COLO668 (cell line): ENCODE data around the gene DNAJA3.

Experiments used
- DNase-seq: peaks from one replicate; lab custom pipeline; 2025; ENCODE audit not compliant: unreplicated experiment; lab: John Stamatoyannopoulos, UW

DNAJA3 gene

GRCh38 chr16:4472880-4473279 lies 47.2 kb downstream of the DNAJA3 start:
- no peak for DNase-seq

DNA sequence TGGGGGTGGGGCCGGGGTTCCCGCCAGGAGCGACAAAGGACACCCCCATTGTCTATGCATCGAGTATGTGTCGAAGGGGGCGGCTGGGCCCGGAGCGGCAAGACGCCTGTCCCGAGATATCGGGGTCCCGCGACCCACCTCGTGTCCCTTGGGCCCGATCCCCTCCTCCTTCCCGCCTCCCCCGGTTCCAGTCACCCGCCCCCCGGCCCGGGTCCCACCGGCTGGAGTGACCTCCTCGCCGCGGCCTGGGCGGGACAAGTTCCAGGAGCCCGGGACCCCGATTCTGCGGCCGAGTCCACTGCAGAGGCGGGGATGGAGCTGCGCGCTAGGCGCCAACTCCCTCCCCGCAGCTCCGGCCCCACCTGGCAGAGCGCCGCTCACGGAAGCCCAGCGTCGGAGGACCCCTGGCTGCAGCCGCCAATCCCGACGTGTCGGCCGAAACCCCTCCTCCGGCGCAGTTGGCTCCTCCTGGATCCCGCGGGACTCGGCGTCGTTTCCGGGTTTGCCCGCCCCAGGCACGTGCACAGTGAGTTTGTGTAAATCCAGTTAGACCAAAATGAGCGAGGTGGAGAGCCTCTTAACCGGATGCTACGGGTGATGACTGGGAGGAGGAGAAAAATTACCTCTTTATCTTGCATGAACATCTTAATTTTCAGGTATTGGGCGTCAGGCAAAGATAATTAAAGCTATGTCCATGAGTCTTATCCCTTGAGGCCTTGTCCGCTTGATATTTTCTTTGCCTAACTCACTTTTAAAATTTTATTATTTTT lies 48.7 kb downstream of the DNAJA3 start, which contains the start of gene NMRAL1:
Gene NMRAL1, minus strand, starts transcription at position 434 of the 770 bp plus-strand sequence. CDS start 493 bp downstream, outside the sequence.
- peak; percentile 96 for DNase-seq

GRCh38 chr16:4475880-4476788 lies 50.5 kb downstream of the DNAJA3 start, which contains the start of gene HMOX2:
Gene HMOX2, plus strand, starts transcription at chr16:4476398. Its CDS starts 29,127 bp downstream, at chr16:4505525.
- DNase-seq, result peak; percentile 96

DNA sequence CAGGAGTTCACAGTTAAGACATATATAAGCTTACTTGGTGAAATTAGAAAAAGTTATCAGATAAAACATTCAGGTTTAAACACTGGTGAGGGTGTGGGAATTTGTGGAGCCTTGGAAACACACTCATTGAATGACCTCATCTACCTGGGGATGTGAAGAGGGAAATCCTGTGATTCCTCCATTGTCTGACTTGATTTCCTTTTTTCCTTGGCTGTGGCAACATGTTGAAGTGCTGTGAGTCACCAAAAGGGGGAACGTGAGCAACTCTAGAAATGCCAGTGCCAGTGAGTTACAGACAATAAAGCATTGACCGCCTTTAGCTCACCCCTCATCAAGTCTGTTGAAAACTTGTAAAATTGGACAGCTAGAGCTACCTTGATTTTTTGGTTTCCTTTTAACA lies 52.3 kb downstream of the DNAJA3 start:
- peak; percentile 7 for DNase-seq

DNA sequence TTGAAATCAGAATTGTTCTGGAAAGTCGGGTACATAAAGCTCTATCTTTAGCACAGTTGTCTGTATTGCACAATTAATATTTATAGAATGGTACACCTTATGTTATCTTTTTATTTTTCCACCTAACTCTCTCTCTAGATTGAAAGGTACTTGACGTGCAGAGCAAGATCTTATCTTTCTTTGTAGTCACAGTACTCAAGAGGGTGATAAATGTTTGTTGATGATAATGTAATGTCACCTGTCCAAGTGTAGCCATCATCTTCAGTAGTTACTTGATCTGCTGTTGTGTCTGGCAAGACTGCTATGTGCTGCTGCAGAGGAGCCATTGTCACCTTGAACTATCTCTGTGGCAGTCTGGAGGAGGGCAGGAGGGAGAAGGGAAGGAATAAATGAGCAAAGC lies 55.9 kb downstream of the DNAJA3 start:
- DNase-seq, result no peak

DNA sequence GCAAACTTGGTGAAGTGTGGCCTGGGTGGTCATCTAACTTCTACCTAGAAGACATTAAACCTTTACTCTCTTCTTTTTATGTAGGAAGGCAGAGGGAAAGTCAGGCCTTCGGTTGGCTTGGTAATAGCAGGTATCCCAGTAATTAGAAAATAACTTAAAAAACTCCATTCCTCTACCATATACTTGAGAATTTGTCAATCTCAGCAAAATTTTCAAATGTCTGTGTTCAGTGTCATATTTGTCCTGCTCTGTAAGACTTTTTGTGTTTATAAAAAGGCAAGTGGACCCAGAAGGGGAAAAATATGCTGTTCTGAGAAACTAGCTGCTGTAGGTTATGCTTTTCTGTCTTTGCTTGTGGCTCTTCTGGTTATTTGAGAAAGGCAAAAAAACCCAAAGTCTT lies 56.3 kb downstream of the DNAJA3 start:
- no peak for DNase-seq

- no peak for DNase-seq
These were observed 60.6 kb downstream of the DNAJA3 start for GRCh38 chr16:4486126-4486893.

- no peak for DNase-seq
These were observed 62.4 kb downstream of the DNAJA3 start for GRCh38 chr16:4487955-4488498.

DNA sequence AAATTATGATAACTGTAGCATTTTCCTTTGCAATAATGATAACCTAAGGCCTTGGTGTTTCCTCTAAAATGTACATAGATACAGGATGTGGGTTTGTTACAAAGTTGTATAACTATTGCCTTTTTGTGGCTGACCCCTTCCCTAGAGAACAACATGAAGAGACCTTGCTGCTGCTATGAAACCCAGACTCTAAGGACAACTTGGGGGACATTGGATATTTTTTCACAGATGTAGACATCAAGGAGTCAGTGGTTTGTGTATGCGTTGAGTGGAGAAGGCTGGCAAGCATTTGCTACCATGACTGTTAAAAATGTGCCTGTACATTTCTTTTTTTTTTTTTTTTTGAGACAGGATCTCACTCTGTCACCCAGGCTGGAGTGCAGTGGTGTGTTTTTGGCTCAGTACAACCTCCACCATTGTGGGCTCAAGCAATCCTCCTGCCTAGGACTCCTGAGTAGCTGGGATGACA lies 62.9 kb downstream of the DNAJA3 start:
- no peak for DNase-seq

DNA sequence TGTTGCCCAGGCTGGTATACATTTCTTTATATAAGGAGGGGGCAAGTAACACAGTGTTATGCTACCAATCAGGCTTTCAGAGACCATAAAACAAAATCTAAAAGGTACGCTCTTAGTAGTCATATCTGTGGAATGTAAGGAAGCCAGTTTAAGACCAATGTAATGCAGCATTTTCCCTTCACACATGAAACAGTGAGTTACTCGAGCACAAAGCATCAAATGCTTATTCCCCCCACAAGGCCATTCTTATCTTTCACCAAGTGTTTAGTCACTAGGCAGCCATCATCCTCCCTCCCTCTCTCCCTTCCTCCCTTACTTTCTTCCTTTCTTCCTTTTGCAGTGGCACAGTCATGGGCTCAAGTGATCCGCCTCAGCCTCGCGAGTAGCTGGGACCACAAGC lies 63.4 kb downstream of the DNAJA3 start:
- no peak for DNase-seq

- DNase-seq, result no peak
These were observed 66.2 kb downstream of the DNAJA3 start for GRCh38 chr16:4491898-4492297.

- DNase-seq, result no peak
These were observed 69.2 kb downstream of the DNAJA3 start for GRCh38 chr16:4494746-4495490.

DNA sequence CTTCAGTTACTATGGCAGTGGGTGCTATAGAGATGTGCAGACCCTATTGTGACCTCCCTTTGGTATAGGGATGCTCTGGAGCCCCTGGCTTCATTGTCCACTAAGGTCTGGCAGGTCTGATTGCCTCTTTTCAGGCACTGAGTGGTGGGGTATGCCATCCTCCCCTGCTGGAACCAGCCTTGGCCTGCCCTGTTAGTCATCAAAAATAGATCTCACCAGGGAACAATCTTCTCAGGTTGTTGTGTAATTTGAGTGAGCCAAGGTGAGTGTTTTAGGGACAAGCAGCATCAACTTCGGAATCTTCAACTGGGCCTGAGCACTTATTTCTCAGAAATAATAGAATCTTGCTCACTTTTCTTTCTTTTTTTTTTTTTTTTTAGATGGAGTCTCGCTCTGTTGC lies 70.1 kb downstream of the DNAJA3 start:
- DNase-seq, result no peak

DNA sequence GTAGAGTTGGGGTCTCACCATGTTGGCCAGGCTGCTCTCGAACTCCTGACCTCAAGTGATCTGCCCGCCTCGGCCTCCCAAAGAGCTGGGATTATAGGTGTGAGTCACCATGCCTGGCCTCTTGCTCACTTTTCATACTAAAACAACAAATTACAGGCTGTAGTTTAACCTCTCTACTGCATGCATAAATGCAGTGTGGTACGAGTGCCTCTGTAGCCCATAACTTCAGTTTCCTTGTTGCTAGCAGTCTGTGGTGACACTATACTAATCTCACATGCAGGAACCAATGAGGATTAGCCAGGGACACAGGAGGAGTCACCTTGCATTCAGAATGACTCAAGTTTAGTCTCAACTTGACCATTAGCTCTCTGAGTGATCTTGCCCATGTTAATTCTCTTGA lies 70.6 kb downstream of the DNAJA3 start:
- no peak for DNase-seq

GRCh38 chr16:4498546-4499195 lies 73.0 kb downstream of the DNAJA3 start:
- no peak for DNase-seq

- no peak for DNase-seq
These were observed 73.5 kb downstream of the DNAJA3 start for GRCh38 chr16:4499196-4499555.

GRCh38 chr16:4500272-4500671 lies 74.6 kb downstream of the DNAJA3 start:
- DNase-seq, result no peak

DNA sequence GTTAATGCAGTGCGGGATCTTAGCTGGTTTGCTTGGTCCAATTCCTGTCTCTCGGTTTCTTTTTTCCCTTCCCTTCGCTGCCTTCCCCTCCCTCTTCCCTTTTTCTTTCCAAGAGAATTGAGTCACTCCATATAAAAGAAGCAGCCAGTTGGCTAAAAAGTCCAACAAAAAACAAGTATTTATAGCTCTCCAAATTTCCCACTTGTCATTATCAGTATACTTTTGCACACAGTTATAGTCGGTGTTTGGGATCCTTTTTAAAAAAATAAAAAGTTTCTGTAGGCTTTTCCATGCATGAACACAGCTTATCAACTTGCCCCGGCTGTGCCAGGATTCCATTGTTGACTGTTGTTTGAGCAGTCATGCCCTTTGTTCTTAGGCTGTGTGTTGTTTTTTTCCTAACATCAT lies 75.4 kb downstream of the DNAJA3 start:
- DNase-seq, result no peak

DNA sequence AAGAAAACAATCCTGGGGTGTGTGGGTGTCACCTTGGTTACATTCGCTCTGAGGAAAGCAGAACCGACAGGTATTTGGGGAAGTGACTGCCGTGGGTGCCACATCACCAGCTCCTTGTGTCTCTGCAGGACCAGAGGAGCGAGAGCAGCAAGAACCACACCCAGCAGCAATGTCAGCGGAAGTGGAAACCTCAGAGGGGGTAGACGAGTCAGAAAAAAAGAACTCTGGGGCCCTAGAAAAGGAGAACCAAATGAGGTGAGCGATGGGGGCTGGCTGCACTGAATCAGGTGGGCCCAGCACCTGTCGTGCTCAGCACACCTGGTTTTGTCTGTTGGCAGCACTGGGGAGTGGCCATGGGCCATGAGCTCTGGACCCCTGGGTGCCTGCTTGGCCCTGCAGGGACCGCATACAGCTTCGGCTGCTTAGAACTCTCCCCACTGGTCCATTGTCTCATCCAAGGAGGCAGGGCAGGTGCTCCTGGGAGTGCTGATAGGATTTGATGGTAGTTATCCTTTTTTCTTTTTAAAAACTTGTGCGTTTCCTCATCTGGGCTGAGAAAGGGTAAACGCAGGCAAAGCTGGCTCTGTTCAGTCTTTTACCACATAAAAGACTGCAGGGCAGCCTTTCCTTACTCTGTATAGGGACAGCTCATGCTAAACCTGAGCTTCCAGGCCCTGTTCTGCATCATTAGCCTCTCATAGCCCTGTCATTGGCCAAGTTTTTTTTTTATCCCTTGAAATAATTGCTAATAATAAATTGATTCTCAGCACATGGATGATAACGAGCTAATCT lies 79.9 kb downstream of the DNAJA3 start:
- DNase-seq, result no peak
